Stimulated activated CD4-positive, alpha-beta T cell treated with anti-CD3 and anti-CD28 coated beads, Interleukin-2, amount 100 ng/mL, for 24 hours (primary cell): ENCODE results near the gene UBXN11.
"Not testable (repeated sequence)": the region's sequence is repeated elsewhere in the genome, so short reads cannot be mapped to it uniquely, and the experiment has no call there.

Experiments
- DNase-seq, 2 donors: peaks; one replicate each; pipeline ENCODE4 v3.0.0-alpha.2; 2020

The UBXN11 gene

DNA sequence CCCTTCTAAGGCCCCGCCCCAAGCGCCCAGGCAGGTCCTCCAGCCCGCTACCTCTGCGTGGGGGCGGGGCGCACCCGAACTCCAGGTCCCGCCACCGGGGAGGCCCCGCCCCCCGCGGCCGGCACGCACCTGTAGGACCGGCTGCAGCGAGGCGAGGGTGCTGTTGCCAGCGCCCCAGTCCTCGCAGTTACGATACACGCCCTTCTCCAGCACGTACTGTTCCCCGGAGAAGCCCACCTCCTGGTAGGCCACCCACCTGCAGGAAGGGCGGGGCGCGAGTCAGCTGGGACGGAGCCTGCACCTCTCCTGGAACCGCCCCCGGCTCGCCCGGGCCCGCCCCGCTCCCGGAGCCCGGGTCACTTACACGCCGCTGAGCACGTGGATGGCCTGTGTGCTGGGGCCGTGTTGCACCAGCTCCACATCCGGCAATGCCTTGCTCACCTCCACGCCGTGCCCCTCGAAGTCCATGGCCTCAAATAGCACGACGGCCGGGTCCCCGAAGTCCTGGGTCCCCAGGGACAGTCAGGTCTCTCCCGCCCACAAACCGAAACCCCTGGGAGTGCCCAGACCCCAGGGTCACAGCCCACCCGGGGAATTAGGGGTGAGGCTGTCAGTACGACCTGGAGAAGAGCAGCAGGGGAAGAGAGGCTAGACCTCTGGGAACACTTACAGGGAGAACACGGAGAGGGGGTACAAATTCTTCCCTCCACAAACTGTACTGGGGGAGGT lies 30.2 kb upstream of the UBXN11 start:
- peak; percentile 84 to 91 for DNase-seq

DNA sequence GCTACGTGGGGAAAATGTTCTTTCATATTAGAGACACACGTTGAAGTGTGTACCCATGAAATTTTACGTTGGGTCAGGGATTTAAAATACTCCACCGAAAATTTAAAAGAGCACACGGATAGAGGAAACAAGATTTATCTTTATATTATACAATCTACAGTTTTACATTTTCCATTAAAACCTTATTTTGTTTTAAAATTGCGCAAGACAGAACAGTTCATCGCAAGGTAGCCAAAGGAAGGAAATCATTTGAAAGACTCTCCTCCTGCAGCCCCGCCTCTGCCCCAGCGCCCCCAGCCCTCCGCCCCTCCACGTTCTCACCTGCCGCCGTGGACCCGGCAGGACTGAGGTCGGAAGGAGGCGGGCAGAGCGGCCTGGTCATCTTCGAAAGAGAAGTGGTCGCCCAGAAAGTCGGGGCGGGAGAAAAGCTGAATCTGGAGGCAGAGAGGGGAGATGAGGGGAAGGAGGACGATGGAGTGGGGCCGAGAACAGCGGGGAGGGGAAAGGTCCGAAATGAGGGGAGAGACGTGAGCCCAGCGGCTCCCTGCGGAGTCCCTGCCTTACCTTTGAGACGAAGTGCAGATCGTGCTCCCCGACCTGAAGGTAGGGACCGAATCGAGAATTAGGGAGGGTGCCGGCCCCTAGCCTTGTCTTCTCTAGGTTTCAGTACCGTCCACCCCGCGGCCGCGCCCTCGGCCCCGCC lies 29.5 kb upstream of the UBXN11 start:
- no peak for DNase-seq

DNA sequence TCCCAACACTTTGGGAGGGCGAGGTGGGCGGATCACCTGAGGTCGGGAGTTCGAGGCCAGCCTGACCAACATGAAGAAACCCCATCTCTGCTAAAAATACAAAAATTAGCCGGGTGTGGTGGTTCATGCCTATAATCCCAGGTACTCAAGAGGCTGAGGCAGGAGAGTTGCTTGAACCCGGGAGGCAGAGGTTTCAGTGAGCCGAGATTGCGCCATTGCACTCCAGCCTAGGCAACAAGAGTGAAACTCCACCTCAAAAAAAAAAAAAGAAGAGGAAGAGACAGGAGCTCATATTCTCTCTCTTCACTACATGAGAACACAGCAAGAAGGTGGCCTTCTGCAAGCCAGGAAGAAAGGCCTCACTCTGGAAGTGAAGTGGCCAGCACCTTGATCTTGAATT lies 26.9 kb upstream of the UBXN11 start:
- not testable (repeated sequence) for DNase-seq

DNA sequence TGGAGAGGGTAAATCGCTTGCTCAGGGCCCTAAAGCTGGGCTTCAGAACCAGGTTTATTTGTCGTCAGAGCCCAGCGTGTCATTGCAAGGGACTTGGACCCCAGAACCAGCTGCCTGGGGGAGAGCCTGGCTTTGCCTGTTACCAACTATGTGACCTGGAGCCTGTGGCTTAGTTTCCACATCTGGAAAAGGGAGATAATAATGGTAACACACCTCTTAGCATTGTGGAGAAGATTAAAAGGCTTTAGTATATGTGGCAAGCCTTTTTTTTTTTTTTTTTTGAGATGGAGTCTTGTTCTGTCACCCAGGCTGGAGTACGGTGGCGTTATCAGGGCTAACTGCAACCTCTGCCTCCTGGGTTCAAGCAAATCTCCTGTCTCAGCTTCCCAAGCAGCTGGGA lies 23.8 kb upstream of the UBXN11 start:
- no peak for DNase-seq

DNA sequence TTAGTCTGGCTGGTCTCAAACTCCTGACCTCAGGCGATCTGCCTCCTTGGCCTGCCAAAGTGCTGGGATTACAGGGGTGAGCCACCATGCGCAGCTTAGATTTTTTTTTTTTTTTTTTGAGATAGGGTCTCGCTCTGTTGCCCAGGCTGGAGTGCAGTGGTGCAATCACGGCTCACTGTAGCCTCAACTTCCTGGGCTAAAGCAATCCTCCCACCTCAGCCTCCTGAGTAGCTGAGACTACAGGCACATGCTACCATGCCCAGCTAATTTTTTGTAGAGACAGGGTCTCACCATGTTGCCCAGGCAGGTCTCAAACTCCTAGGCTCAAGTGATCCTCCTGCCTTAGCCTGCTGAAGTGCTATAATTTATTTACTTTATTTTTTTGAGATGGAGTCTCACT lies 22.9 kb upstream of the UBXN11 start:
- not testable (repeated sequence) for DNase-seq

DNA sequence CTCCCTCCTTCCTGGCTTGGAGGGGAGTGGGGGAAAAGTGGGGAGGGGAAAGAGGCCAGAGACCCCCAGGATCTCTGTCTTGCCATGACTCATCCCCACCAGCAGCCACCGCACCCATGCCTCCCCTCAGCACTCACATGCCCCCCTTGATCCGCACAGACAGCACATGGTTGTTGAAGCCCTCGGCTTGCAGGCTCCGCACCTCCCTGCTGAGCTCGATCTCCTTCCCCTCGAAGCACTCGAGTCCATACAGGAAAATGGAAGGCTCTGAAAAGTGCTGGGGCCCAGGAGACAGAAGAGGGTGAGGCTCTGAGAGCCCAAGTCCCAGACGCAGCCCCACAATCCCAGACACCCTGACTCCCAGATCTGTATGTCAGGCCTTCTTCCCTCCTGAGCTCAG lies 22.2 kb upstream of the UBXN11 start:
- DNase-seq: no peak

DNA sequence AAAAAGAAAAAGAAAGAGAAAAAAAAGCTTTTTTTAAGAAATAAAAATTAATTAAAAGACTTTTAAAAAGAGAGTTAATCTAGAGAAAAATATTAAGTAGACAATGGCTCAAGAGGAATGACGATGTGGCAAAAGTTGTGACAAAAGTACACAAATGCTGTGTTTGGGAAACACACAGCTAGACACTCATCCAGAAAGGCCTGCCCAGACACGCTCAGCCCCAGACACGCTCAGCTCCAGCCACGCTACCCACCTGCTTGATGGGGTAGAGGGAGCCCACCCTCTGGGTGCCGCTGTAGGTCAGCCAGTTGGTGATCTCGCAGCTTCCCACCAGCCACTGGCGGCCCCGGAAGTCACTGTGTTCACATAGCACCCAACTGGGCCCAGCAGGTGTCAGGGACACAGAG lies 21.5 kb upstream of the UBXN11 start:
- no peak for DNase-seq

DNA sequence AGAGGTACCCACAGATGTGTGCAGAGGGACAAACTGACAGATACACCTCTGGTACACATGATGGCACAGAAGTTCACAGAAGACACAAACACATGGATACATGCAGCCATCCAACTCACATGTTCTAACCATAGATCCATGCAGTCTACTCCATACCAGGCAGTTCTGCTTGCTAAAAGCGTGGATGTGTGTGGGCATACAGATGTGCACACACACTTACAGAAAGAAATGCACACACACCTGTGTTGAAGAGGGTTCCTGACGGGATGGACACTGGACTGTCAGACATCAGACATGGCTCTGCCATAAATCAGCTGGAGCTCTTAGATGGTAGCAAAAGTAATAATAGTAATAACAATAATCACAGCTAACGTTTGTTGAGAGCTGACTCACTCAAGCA lies 18.1 kb upstream of the UBXN11 start:
- DNase-seq: no peak

DNA sequence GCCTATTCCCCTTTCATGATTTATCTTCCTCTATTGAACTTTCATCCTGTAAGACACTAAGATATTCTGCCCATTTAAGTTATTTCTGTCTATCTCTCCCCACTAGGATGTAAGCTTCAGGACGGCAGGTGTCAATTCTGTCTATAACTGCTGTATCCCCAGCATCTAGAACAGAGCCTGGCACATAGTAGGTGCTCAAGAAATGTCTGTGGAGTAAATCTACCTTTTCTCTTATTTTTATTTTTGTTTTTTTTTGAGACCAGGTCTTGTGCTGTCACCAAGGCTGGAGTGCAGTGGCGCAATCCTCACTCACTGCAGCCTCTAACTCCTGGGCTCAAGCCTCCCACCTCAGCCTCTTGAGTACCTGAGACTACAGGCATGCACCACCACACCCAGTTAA lies 16.9 kb upstream of the UBXN11 start:
- DNase-seq: no peak

DNA sequence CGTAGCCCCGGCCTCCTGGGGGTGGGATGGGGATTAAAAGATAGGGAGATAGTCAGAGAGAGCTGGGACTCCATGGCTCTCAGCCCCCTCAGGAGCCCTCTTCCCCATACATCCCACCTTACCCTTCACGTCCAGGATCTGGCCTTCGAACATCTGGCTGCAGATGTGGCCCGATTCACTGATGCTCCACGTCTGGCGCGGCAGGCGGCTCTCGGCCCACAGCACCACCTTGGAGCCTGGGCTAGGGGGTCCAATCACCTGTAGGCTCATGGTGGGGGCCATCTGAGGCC lies 15.6 kb upstream of the UBXN11 start:
- DNase-seq: no peak

DNA sequence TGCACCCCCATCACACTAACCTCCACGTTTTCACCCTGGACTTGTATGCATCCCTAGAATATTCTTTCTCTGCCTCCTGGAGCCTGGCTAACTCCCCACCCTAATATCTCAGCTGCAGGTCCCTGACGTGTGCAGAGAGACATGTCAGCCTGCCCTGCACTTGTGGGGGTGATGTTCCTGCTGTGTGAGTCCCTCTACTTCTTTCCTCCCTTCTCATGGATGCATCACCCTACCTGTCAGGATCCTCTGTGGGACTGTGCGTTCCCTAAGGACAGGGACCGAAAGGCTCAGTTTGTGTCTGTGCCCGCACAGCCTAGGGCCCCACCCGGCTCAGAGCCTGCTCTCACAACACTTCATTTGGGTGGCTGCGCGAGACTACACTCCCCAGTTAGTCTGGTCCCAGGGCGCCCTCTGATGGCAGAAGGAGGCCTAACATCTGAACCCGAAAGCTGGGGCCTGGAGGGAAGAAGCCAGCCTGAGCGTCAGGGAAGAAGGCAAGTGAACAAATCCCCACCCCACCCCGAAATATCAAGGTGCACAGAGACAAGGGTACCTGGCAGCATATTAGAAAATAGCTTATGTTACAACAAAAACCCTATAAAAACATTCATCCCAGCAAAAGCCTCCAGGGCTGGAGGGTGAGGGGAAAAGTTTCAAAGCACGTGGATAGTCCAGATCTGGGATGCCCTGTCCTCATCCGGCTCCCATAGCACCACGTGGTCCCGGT lies 15.0 kb upstream of the UBXN11 start:
- peak; percentile 98 for DNase-seq

DNA sequence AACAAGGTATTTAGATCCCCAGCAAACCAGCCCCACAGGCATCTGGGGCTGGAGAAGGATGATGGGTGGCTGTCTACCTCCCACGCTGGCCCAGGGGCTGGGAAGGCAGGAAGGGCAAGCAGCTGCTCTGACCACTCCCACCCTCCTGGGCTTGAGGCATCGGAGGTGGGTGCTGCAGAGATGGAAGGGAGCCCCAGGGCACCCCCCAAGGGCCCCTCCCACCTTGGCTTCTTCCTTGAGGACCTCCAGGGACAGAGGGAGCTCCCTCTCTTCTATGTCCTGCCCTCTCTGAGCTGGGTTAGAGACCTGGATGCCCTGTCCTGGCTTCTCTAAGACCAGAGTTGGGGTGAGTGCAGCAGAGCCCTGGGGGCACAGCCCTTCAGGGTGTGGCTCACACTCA lies 14.5 kb upstream of the UBXN11 start:
- DNase-seq: peak in 1 of 2 donors; percentile 18

DNA sequence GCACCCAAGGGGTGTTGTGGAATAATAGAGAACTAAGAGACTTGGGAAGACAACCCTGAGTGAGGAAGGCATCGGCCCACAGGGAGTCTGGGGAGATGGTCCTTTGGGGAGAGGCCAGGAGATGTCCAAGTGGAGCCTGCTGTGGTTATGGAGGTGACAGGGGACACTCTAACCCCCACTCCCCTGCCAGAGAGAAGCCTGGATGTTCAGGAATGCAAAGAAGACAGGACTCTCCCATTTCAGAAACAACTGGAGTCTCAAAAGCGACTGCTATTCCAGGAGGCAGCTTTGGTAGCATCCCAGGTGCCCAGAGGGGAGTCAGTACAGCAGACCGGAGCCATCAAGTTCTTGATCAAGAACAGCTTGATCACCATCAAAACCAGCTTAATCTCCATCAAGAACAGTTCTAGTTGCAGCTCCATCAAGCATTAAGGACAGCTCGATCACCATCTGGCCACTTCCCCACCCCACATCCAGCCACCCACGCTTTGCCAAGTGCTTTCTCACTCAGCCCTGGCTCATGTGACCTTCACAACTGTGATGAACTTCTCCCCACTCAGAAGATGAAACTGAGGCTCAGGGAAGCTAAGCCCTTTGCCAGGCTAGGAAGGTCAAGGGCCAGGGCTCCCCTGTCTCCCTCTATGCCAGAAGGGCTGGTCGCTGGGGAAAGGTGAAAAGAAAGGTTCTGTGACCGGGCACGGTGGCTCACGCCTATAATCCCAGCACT lies 12.1 kb upstream of the UBXN11 start:
- peak; percentile 51 to 62 for DNase-seq

DNA sequence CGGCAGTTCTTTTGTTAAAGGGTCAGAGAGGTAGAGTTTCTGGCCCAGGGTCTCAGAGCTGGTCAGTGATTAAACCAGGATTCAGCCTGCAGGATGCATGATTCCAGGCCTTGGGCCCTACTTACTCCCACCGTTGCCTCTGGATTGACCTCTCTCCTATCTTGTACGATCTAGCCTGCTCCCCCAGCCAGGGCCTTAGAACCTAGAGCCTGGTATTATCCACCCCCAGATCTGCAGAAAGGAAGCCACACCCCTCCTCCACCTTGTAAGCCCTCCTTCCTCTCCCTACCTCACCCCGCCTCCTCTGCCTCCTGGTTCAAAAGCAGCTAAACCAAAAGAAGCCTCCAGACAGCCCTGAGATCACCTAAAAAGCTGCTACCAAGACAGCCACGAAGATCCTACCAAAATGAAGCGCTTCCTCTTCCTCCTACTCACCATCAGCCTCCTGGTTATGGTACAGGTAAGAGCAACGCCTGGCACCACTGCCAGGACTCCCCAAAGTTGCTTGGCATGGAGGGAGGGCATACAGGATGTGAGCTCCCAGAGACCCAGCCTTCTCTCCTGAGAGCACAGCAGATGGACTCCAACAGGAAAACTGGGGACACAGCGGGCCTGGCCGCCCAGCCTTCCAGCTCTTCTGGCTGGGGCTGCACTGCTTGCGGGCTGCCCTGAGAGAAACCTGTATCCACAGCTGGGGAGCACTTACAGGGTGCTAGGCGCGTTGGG lies 11.3 kb upstream of the UBXN11 start, which contains the start of gene CD52:
TSS of gene CD52 (plus strand) at position 347 of the 726 bp plus-strand sequence. CDS start at position 407, 60 bp downstream.
- DNase-seq: peak; percentile 62 to 75

DNA sequence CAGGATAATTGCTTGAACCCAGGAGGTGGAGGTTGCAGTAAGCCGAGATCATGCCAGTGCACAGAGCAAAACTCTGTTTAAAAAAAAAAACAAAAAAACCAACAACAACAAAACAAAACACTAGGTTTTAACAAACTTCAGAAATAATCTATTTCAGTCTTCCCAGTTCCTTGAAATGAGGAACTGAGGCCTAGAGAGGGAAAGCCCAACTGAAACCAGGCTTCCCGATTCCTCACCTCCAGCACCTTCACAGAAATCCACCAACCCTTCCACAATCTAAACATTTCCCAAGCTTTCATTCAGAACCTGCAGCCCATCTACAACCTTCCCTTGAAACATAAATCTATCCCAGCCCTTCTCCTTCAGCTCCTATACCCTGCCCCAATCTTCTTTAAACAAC lies 10.7 kb upstream of the UBXN11 start:
- DNase-seq: no peak

DNA sequence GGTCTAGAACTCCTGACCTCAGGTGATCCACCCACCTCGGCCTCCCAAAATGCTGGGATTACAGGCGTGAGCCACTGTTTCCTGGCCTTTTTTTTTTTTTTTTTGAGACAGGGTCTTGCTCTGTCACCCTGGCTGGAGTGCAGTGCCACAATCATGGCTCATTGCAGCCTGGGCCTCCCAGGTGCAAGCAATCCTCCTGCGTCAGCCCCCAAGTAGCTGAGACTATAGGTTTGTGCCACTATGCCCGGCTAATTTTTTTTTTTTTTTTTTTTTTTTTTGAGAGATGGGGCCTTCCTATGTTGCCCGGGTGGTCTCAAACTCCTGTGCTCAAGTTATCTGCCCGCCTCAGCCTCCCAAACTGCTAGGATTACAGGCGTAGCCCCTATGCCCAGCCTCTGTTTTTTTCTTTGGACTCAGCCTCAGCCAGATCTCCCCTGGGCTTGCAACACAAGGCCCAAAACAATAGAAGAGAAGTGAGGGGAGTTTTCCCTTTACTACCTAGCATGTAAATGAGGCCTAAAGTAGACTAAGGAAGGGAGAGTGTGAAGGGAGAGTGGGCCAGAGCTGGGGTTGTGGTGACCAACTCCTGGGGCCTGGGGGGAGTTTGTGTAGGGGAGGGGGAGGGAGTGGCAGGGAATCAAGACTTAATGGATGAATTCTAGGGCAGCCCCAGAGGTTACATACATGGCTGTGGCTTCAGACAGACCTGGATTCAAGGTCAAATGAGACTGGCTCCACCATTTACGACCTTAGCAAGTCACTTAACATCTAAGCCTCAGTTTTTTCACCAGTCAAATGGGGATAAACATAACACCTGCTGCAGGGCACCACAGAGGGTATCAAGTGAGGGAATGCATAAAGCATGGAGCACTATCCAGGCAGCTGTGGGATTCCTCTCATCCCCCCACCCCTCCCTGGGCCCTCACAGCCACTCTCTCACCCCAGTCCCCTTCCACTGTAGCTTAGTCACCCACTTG lies 9.7 kb upstream of the UBXN11 start:
- DNase-seq: no peak

DNA sequence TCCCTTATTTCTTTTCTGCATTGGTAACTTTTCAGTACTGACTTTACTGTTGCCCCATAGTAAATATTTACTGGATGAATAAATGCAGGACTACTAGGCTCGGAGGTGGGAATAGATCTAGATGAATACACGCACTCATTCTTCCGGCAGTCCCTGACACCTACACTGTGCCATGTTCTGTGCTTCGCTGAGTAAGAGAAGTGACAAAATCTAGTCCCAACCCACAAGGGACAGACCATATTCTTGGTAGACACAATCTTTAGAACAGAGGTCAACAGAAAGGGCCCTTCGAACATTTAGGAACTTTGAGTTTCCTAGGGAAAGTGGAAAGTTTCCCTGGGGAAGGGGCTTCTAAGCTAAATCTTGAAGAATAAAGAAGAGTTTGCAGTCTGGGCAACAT lies 8.1 kb upstream of the UBXN11 start:
- DNase-seq: no peak

DNA sequence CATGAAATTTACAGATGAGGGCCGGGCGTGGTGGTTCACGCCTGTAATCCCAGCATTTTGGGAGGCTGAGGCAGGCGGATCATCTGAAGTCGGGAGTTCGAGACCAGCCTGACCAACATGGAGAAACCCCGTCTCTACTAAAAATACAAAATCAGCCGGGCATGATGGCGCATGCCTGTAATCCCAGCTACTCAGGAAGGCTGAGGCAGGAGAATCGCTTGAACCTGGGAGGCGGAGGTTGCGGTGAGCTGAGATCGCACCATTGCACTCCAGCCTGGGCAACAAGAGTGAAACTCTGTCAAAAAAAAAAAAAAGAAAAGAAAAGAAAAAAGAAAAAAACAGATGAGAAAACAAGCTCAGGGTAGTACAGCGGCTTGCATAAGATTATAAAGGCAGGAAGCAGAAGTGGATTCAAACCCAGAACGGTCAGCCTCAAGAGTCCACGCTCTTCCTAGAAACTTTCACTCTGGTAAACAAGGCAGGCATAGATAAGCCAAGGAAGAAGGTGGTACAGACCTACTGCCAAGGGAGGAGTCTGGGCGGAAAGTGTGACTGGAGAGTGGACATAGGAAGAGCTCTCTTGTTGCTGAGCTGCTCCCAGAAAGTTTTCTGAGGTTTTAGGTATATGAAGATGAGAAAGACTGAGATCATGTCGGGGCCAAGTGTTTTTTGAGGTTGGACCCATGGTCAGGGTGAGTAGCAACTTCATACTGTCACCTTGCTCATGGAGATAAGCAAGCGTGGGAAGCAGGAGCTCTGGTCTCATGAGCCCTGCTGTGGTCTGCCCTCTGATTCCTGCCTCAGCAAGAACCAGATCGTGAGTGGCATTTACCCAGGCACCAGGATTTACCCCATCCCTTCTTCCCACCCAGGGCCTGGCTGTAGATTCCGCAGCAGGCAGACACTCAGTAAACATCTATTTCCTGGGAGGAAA lies 1.8 kb upstream of the UBXN11 start:
- DNase-seq: peak; percentile 27 to 34

DNA sequence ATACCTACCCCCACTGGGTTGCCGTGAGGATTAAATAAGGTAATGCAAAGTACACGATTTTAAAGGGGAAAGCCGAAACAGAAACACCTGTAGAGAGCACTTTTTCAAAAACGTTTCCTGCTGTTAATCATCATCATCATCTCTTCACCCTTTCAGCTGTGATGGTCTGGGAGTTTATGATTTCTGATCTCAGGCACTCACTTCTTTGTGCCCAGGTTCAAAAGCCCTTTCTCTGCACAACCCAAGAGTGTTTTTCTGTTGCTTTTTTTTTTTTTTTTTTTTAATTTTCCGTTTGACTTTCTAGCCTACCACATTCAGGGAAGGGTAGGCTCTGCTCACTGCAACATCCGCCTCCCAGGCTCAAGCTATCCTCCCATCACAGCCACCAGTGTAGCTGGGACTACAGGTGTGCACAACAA lies 936 bp upstream of the UBXN11 start:
- DNase-seq: peak in 1 of 2 donors; percentile 29

DNA sequence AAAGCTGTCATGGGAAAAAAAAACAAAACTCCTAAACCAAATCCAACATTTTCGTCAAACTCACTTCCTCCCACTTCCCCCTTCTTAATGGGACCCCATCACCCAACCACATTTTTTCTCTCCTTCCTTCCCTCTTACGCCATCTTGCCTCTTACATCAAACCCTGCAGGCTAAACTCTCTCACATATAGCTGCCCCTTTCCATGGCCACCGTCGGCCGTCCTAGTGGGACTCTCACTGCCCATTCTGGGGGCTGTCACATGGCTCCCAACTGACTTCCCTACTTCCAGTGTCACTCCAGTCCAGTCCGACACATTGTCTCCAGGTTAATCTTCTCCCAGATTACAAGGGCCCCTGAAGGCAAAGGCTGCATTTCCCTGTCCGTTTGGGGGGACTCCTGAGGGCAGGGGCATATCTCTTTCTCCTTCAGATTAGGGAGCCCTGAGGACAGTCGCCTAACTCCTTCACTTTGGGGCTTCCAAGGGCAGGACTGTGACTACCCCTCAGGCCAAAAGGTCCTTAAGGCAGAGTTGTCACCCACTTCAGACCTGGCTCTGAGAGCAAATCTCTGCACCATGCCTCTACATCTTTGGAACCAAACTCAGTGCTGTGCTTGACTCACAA lies 658 bp downstream of the UBXN11 start:
- no peak for DNase-seq
